RWPE1 (cell line): ENCODE data around the gene MPIG6B.

ENCODE experiments used
- CTCF ChIA-PET: fragments of 350-600 bp; sonication (Branson Sonifier 250); formaldehyde crosslinking; extraction: SDS; loops from one replicate; lab custom pipeline; 2021; lab: Yijun Ruan, JAX
- POLR2A ChIA-PET: fragments of 400-600 bp; formaldehyde crosslinking; extraction: SDS; loops from one replicate; lab custom pipeline; 2020; ENCODE audit warnings: antibody characterized with exemption; ENCODE audit not compliant: low non-redundant PET; lab: Yijun Ruan, JAX
- DNase-seq: peaks from one replicate; pipeline ENCODE4 v3.0.0; 2012; ENCODE audit warnings: low spot score
- H3K27ac ChIP-seq: fragments of 450-650 bp; 2 replicates; pipeline ENCODE4 v1.5.1; 2017
- TF ChIP-seq, protein P1 (sequence below): fragments of 450-650 bp; conservative IDR thresholded peaks from 2 replicates; pipeline ENCODE4 v1.5.1; 2017; ENCODE audit warnings: low read depth, mild to moderate bottlenecking

MPIG6B gene

DNA sequence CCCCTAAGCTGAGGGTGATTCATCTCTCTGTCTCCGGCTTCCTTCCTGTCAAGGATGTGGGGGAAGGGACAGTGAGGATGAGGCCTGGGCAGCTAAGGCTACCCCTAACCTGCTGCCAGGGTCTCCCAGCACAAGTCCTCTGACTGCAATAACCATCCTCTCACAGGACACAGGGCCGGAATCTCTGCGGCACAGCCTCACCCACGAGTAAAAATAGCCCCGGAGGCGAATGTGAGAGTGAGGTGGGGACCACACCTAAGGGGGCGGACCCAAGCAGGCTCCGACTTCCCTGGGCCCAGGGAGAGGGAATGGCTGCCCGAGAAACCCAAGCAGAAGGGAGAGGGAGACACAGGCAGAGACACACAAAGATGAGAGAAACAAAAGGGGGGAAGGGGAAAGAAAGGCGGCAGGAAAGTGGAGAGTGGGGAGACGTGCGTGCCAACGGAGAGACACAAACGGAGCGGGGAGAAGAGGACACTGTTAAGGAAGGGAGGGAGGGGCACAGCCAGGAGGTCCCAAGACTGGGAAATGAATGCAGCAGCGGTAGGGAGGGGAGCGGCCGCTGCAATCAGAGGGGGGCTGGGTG, 11.7 kb downstream of the MPIG6B start:
- TF ChIP-seq, protein P1, sequence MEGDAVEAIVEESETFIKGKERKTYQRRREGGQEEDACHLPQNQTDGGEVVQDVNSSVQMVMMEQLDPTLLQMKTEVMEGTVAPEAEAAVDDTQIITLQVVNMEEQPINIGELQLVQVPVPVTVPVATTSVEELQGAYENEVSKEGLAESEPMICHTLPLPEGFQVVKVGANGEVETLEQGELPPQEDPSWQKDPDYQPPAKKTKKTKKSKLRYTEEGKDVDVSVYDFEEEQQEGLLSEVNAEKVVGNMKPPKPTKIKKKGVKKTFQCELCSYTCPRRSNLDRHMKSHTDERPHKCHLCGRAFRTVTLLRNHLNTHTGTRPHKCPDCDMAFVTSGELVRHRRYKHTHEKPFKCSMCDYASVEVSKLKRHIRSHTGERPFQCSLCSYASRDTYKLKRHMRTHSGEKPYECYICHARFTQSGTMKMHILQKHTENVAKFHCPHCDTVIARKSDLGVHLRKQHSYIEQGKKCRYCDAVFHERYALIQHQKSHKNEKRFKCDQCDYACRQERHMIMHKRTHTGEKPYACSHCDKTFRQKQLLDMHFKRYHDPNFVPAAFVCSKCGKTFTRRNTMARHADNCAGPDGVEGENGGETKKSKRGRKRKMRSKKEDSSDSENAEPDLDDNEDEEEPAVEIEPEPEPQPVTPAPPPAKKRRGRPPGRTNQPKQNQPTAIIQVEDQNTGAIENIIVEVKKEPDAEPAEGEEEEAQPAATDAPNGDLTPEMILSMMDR: no peak
- H3K27ac ChIP-seq: peak overlapping the region; percentile 96
- DNase-seq: peak; percentile 86
- POLR2A ChIA-PET: interaction anchor here (0.6 to 1.2 kb wide), 2 partner anchors 24 to 74 kb away, joined by 3 read pairs; partner anchors contain the start of gene C6orf47
- CTCF ChIA-PET: interaction anchor here (0.6 to 0.8 kb wide), 3 partner anchors 10 to 54 kb away, joined by 3 to 8 read pairs (median 4); partner anchors contain the start of gene LY6G5C

DNA sequence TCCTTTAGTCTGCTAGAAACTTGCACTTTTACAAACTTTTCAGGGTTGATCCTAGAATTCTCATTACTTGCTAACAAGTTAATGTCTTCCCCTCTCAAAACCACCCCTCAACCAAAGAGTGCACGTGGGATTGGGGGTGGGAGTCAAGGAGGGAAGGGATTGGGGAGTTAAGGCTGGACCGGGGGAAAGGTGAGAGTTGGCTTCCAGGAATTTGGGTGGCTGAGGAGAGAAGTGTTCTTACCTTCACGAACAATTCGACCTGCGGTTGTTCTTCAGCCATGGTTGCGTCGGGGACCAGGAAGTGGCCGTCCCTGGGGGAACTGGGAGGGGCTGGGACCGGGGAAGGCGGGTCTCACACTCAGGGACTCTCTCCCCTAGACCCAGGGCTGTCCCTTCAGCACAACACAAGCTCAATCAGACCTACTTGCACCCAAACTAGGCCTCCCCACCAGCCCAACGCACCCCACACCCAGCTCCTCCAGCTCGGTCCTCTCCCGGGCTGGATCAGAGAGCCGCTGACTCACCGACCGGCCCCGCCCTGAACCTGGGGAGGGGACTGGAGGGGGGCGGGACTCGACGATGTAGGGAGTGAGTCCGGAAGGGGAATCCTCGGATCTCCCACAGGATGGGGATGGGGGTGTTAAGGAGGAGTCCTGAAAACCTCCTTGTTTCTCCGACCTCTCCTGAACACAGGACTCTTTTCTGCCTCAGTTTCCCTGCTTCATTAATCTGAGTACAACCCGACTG, 13.0 kb downstream of the MPIG6B start, which contains the start of gene CLIC1:
TSS of gene CLIC1 (minus strand) at position 510 of the 747 bp plus-strand sequence. CDS start at position 280, 230 bp downstream.
- H3K27ac ChIP-seq: peak within 1 kb of the TSS; percentile 96
- CTCF ChIA-PET: interaction anchor here (0.5 to 0.8 kb wide), 5 partner anchors 33 to 216 kb away, joined by 3 read pairs; partner anchors contain the start of gene HSPA1B
- POLR2A ChIA-PET: interaction anchor here (1.2 kb wide), 1 partner anchor 76 kb away, joined by 3 read pairs; the partner anchor contains the start of gene C6orf47
- DNase-seq: peak; percentile 94
- TF ChIP-seq, protein P1: no peak

DNA sequence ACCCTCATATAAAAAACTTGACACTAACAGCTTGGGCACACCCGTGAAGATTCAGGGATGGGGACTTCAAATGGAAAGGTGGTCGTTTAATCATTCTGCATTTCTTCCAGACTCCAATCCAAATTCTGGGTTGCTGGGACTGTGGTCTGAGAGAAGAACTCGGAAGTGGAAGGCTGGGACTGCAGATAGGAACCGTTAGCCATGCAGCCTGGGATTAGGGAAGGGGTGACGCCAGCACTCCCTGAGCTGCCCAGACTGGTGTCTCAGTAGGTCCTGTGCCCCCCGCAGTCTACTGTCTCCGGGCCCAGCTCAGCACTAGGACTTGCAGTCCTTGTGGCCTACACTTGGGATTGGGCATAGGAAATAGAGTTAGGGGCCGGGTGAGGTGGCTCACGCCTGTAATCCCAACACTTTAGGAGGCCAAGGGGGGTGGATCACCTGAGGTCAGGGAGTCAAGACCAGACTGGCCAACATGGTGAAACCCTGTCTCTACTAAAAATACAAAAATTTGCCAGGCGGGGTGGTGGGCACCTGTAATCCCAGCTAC, 13.7 kb downstream of the MPIG6B start:
- TF ChIP-seq, protein P1: no peak
- DNase-seq: no peak
- peak overlapping the region; percentile 96 for H3K27ac ChIP-seq
- ChIA-PET CTCF (interaction anchor here (0.6 kb wide), 1 partner anchor 33 kb away, joined by 3 read pairs; no protein-coding TSS in a partner anchor), POLR2A (no interaction called here)

DNA sequence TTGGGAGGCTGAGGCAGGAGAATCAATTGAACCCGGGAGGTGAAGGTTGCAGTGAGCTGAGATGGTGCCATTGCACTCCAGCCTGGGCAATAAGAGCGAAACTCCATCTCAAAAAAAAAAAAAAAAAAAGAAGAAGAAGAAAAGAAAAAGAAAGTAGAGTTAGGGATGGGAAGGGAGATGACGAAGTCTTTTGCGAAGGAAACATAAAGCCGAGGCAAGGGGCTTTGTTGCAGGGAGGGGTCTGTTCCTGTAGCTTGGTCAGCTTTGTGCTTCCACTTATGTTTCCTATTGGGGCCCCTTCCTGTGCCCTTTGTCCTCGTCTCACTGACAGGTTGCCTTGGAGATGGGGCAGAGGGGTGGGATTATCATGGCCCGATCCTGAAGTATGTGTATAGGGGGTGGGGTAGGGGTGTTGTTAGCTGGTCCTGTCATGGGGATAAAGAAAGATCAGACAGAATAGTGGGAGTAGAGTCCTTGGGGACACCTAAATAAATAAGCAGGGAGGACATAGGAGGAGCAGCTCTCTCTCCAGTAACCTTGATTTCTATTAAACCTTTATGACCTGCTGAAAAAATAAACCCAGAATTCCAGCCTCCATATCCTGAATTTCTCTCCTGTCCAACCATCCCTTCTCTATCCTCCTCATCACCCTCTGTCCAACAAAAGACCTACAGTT, 14.3 kb downstream of the MPIG6B start:
- H3K27ac ChIP-seq: peak overlapping the region; percentile 96
- DNase-seq: no peak

DNA sequence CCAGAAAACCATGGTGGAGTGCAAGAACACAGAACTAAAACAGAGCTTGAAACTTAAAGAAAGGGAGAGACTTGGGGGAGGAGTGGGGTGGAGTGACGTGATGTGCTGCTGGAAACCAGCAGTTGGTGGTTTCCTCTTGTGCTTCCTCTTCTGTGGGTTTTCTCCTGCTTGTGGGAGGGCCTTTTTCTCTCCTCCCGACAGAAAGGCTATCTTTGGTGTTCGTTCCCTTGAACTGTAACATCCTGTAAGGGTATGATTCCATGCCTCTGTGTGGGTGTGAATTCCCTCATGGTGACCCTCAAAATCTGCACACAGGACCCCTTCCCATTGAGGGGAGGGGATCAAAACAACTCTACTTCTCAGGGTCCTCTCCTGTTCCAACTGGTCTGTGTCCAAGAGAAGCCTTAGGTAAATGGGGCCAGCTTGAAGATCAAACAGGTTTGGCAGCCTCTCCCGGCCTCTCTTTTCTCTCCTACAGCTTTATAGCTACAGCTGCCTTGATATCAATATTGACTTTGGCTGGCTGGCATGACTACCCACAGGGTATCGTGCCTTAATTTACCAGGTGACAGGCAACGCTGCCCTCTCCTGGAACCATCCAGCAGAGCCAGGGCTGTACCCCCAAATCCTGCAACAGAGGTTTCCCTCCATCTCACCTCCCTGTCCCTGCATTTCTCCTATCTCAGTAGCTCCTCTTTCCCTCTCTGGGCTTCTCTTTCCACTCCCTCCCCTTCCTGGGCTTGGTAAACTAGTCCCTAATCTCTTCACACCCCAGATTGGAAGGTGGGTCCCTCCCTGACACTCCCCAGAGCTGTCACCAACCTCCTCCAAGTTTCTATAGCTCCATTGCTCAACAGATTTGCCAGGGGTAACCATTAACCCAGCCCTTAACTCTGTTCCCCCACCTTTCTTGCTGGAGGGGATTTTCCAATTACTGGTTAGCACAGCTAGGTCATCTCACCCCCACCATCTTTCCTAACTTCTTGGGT, 15.1 kb downstream of the MPIG6B start:
- peak overlapping the region; percentile 96 for H3K27ac ChIP-seq
- CTCF ChIA-PET: interaction anchor here (0.6 to 1.3 kb wide), 3 partner anchors 14 to 91 kb away, joined by 4 to 6 read pairs (median 4); no protein-coding TSS in a partner anchor
- DNase-seq: peak; percentile 48
- TF ChIP-seq, protein P1: no peak
- POLR2A ChIA-PET: interaction anchor here (0.5 to 0.6 kb wide), 2 partner anchors 67 to 86 kb away, joined by 3 to 4 read pairs; partner anchors contain the start of gene BAG6

More for the DNA sequence above, 14.3 kb downstream of the MPIG6B start:
- TF ChIP-seq, protein P1: no peak
- CTCF ChIA-PET: interaction anchor here (0.6 kb wide), 1 partner anchor 57 kb away, joined by 4 read pairs; no protein-coding TSS in a partner anchor
- POLR2A ChIA-PET: no interaction called here
